ENCODE results near the gene C1orf210.
A peak's percentile ranks its signal among the peaks of the same experiment; 100 is the strongest.

The C1orf210 gene

DNA sequence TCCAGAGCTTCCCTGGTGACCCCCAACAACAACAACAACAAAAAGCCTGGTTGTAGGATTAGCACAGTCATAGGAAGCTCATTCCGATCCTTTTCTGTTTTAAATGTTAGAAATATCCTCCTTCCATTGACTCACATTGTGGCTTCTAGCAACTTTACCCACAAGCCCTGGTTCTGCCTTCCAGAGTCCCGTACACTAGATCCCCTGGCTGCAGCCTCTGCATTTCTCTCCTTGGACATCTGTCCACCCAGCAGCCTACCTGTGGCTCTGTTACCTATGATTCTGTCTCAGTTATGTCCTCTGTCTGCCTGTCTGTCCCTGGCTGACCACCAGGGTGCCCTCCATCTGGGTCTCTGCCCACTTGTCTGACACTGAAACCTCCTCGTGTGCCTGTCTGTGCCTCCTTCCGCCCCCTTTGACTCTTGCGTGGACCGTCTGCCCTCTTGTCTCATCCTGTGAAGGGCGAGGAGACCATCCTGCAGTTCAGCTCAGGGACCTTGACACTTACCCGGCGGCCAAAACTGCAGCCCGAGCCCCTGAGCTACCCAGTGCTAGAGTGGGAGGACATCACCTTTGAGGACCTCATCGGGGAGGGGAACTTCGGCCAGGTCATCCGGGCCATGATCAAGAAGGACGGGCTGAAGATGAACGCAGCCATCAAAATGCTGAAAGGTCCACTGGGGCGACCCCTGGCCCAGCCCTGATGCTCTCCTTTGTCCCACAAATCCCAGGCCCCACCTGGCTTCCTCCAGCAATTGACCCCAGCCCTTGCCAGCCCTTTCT, 31.5 kb upstream of the C1orf210 start:
- ATAC-seq (replicated peaks), result no peak
- H3K4me1 Mint-ChIP-seq, result peaks cover 6% of the 10 kb centered on the region in 2 donors
- no peak for DNase-seq
- H3K9me3 Mint-ChIP-seq, result no peaks in the 10 kb centered on the region
- H3K27ac Mint-ChIP-seq, result no peak overlapping the region
- H3K27me3 Mint-ChIP-seq, result no peaks in the 10 kb centered on the region
- no peak overlapping the region for H3K4me3 Mint-ChIP-seq
- H3K36me3 Mint-ChIP-seq, result no peaks in the 10 kb centered on the region

GRCh38 chr1:43315963-43316737, 30.8 kb upstream of the C1orf210 start:
- Mint-ChIP-seq H3K4me3 (no peak overlapping the region), H3K4me1 (peaks cover 6% of the 10 kb centered on the region in 2 donors), H3K27ac (no peak overlapping the region), H3K27me3 (no peaks in the 10 kb centered on the region), H3K9me3 (no peaks in the 10 kb centered on the region), H3K36me3 (no peaks in the 10 kb centered on the region)
- DNase-seq, result no peak
- ATAC-seq (replicated peaks), result no peak

DNA sequence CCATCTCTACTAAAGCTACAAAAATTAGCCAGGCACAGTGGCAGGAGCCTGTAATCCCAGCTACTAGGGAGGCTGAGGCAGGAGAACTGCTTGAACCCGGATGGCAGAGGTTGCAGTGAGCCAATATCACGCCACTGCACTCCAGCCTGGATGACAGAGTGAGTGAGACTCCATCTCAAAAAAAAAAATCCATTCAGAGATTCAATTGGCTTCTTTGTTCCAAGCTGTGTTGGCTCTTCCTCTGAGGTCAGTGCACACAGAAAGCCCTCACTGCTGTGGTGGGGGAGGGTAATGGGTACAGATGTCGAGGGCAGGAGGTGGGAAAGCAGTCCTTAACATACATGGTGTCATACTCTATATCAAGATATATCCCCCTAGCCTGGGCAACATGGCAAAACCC, 30.1 kb upstream of the C1orf210 start:
- Mint-ChIP-seq H3K27me3 (no peaks in the 10 kb centered on the region), H3K4me1 (peaks cover 6% of the 10 kb centered on the region in 2 donors), H3K36me3 (no peaks in the 10 kb centered on the region), H3K27ac (no peak overlapping the region), H3K9me3 (no peaks in the 10 kb centered on the region), H3K4me3 (no peak overlapping the region)
- ATAC-seq (replicated peaks) (no peak), DNase-seq (no peak)

DNA sequence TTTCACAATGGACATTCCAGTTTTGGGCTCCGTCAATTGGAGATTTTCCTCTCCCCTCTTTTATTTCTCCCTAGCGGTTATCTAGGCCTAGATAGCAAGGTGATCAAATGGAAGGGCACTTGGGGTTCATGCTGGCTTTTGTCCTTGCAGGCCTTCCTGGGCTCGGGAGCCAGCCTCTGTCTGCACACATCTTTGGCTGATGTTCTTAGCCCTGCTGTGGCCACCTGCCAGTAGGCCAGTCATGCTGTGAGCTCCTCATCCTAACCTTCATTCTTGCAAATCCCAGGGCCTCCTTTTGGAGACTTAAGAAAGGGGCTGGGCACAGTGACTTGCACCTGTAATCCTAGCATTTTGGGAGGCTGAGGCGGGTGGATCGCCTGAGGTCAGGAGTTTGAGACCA, 28.9 kb upstream of the C1orf210 start:
- DNase-seq, result no peak
- Mint-ChIP-seq H3K9me3 (no peaks in the 10 kb centered on the region), H3K4me1 (peaks cover 4 to 6% of the 10 kb centered on the region in 2 donors), H3K4me3 (no peak overlapping the region), H3K36me3 (no peaks in the 10 kb centered on the region), H3K27ac (no peak overlapping the region), H3K27me3 (no peaks in the 10 kb centered on the region)
- ATAC-seq (replicated peaks), result no peak

GRCh38 chr1:43313771-43314170, 28.4 kb upstream of the C1orf210 start:
- no peak for DNase-seq
- Mint-ChIP-seq H3K27ac (no peak overlapping the region), H3K4me1 (peaks cover 4 to 6% of the 10 kb centered on the region in 2 donors), H3K9me3 (no peaks in the 10 kb centered on the region), H3K36me3 (no peaks in the 10 kb centered on the region), H3K4me3 (no peak overlapping the region), H3K27me3 (no peaks in the 10 kb centered on the region)
- ATAC-seq (replicated peaks), result no peak

- no peaks in the 10 kb centered on the region for H3K9me3 Mint-ChIP-seq
- H3K27ac Mint-ChIP-seq, result no peak overlapping the region
- no peak for ATAC-seq (replicated peaks)
Observed at GRCh38 chr1:43312663-43313515, 27.5 kb upstream of the C1orf210 start.

GRCh38 chr1:43312212-43312623, 26.8 kb upstream of the C1orf210 start:
- Mint-ChIP-seq H3K27me3 (no peaks in the 10 kb centered on the region), H3K27ac (no peak overlapping the region), H3K4me3 (no peak overlapping the region), H3K36me3 (no peaks in the 10 kb centered on the region), H3K4me1 (no peaks in the 10 kb centered on the region), H3K9me3 (no peaks in the 10 kb centered on the region)
- ATAC-seq (replicated peaks), result no peak
- no peak for DNase-seq

More at GRCh38 chr1:43312663-43313515, 27.5 kb upstream of the C1orf210 start:
- H3K27me3 Mint-ChIP-seq, result no peaks in the 10 kb centered on the region
- H3K4me3 Mint-ChIP-seq, result no peak overlapping the region
- DNase-seq, result no peak
- peaks cover under 1 to 3% of the 10 kb centered on the region in 2 donors for H3K4me1 Mint-ChIP-seq
- H3K36me3 Mint-ChIP-seq, result no peaks in the 10 kb centered on the region

DNA sequence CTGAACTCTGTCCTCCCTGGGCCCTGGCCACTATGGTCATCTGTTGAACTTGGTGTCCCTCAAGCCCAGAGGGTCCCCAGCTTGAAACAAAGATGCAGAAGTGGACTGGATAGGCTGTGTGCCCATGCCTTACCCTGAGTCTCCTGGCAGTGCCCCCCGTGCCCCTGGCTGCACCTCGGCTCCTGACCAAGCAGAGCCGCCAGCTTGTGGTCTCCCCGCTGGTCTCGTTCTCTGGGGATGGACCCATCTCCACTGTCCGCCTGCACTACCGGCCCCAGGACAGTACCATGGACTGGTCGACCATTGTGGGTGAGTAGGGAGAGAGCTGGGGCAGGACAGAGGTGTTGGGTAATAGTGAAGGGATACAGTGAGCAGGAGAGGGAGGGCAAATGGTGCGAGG, 26.1 kb upstream of the C1orf210 start:
- Mint-ChIP-seq H3K27me3 (peaks cover 0 to under 1% of the 10 kb centered on the region in 2 donors), H3K4me1 (no peaks in the 10 kb centered on the region), H3K9me3 (no peaks in the 10 kb centered on the region), H3K27ac (no peak overlapping the region), H3K36me3 (no peaks in the 10 kb centered on the region), H3K4me3 (no peak overlapping the region)
- ATAC-seq (replicated peaks) (no peak), DNase-seq (no peak)

- no peaks in the 10 kb centered on the region for H3K9me3 Mint-ChIP-seq
- ATAC-seq (replicated peaks) (no peak), DNase-seq (no peak)
- H3K4me1 Mint-ChIP-seq, result no peaks in the 10 kb centered on the region
- peaks cover under 1 to 8% of the 10 kb centered on the region in 2 donors for H3K27me3 Mint-ChIP-seq
- H3K36me3 Mint-ChIP-seq, result no peaks in the 10 kb centered on the region
- no peak overlapping the region for H3K4me3 Mint-ChIP-seq
- no peak overlapping the region for H3K27ac Mint-ChIP-seq
Observed at GRCh38 chr1:43309405-43310025, 24.1 kb upstream of the C1orf210 start.

DNA sequence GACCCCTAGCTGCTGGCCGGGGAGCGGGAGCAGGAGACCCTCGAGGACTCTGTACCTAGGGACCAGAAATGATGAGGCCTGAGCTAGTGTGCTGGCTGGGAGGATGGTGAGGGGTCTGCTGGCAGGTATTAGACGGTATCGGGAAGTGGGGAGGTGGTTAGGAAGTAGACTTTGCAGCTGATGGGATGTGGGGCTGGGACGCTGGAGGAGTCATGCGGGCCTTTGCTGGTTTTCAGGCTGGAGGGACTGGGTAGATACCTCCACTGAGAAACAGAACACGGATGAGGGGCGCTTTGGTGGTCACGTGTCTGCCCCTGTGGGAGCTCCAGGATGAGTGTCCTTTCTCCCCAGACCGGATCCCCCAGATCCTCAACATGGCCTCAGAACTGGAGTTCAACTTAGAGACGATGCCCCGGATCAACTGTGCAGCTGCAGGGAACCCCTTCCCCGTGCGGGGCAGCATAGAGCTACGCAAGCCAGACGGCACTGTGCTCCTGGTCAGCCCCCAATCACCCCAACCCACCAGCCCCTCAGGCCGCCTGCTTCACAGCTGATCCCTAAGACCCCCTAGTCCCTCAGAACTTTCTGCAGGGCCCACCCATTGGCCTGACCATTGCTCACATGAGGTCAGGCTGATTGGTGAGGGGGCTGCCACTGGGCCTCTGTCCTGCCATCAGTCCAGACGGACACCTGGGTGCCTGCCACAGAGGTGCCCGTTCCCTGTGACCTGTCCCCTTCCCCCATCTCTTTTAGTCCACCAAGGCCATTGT, 23.4 kb upstream of the C1orf210 start:
- no peak for ATAC-seq (replicated peaks)
- H3K9me3 Mint-ChIP-seq, result no peaks in the 10 kb centered on the region

GRCh38 chr1:43307458-43308158, 22.2 kb upstream of the C1orf210 start:
- H3K36me3 Mint-ChIP-seq, result no peaks in the 10 kb centered on the region
- peaks cover 5 to 13% of the 10 kb centered on the region in 2 donors for H3K27me3 Mint-ChIP-seq
- peaks cover 0 to 3% of the 10 kb centered on the region in 2 donors for H3K4me1 Mint-ChIP-seq
- H3K27ac Mint-ChIP-seq, result peak overlapping the region; percentile 20
- no peaks in the 10 kb centered on the region for H3K9me3 Mint-ChIP-seq
- no peak overlapping the region for H3K4me3 Mint-ChIP-seq
- DNase-seq (no peak), ATAC-seq (replicated peaks) (no peak)

More for the DNA sequence above, 23.4 kb upstream of the C1orf210 start:
- H3K4me3 Mint-ChIP-seq, result no peak overlapping the region
- H3K27ac Mint-ChIP-seq, result no peak overlapping the region
- no peaks in the 10 kb centered on the region for H3K36me3 Mint-ChIP-seq
- peaks cover 5 to 13% of the 10 kb centered on the region in 2 donors for H3K27me3 Mint-ChIP-seq
- DNase-seq, result no peak
- peaks cover 0 to 3% of the 10 kb centered on the region in 2 donors for H3K4me1 Mint-ChIP-seq

GRCh38 chr1:43306688-43307457, 21.5 kb upstream of the C1orf210 start:
- Mint-ChIP-seq H3K36me3 (no peaks in the 10 kb centered on the region), H3K27me3 (peaks cover 5 to 19% of the 10 kb centered on the region in 2 donors), H3K9me3 (no peaks in the 10 kb centered on the region), H3K4me3 (no peak overlapping the region), H3K27ac (peak overlapping the region; percentile 6), H3K4me1 (peaks cover 0 to 3% of the 10 kb centered on the region in 2 donors)
- DNase-seq (no peak), ATAC-seq (replicated peaks) (no peak)

Data from stimulated activated naive B cell treated with anti-CD40 and anti-IgM and Interleukin-4, amounts not matched to agents 10 μg/mL and 1 μg/mL and 100 μg/mL, for 72 hours (primary cell).